Prostate gland (tissue), 2 donors: ENCODE results near the gene FGGY. TPM values are rescaled to one million over a fixed set of nuclear protein-coding genes. Genes with fewer than 3 reads are reported as not detected.

Source experiments
- DNase-seq: peaks from one replicate; pipeline ENCODE4 v3.0.0-alpha.2; 2019; ENCODE audit warnings: low spot score
- H3K27ac ChIP-seq, 2 donors: fragments of 200-600 bp; sonication (generic); 2 replicates each; pipeline ENCODE4 v1.5.1; 2017 to 2019
- H3K27me3 ChIP-seq: fragments of 200-600 bp; sonication (generic); replicated peaks from 2 replicates; pipeline ENCODE4 v1.5.1; 2019; ENCODE audit not compliant: insufficient read depth
- H3K36me3 ChIP-seq, 2 donors: fragments of 200-600 bp; sonication (generic); 1 replicate in 1 of 2; 2 replicates in 1 of 2; pipeline versions ENCODE4 v1.5.1 to v1.8.1; 2017 to 2019
- H3K4me1 ChIP-seq: fragments of 200-600 bp; sonication (generic); replicated peaks from 2 replicates; pipeline ENCODE4 v1.5.1; 2019
- H3K4me3 ChIP-seq, 2 donors: fragments of 200-600 bp; sonication (generic); 2 replicates each; pipeline ENCODE4 v1.5.1; 2017 to 2019
- H3K9me3 ChIP-seq: fragments of 200-600 bp; sonication (generic); 2 replicates; pipeline ENCODE4 v1.5.1; 2017
- CTCF ChIP-seq, 4 experiments: fragments of 200-600 bp in 2 of 4; fragments of 450-650 bp in 2 of 4; sonication (generic) in 2 of 4; IDR thresholded peaks; 1 replicate in 3 of 4; 2 replicates in 1 of 4; pipeline ENCODE4 v1.5.1; 2016 to 2019; ENCODE audit warnings: antibody characterized with exemption in 4 of 4, mild to moderate bottlenecking in 2 of 4, moderate library complexity in 2 of 4
- POLR2A ChIP-seq: fragments of 450-650 bp; IDR thresholded peaks from one replicate; pipeline ENCODE4 v1.6.1; 2016; ENCODE audit warnings: antibody characterized with exemption, mild to moderate bottlenecking
- POLR2AphosphoS5 ChIP-seq: sonication (generic); formaldehyde crosslinking; IDR thresholded peaks from one replicate; pipeline ENCODE4 v1.6.1; 2017; ENCODE audit warnings: antibody characterized with exemption
- WGBS: methylation state at CpG from one replicate; pipeline ENCODE4 v1.1.5; 2018; 5-methylcytosine and 5-hydroxymethylcytosine counted together
- intact Hi-C: fragments of 100-400 bp; cut with DNase I; formaldehyde crosslinking; loops from one replicate; pipeline ENCODE4 v1.14.2; 2022
- total RNA-seq, 2 donors: library from RNA; depleted of rRNA; stranded (reverse); fragments of >200 nt; gene quantifications; one replicate each; pipeline ENCODE4 v1.1.0, GENCODE V29; 2016

FGGY gene
- total RNA-seq, 2 donors from 2014 or later: 28.6 to 32.2 TPM

- TF ChIP-seq POLR2AphosphoS5: no peak
- Histone ChIP-seq H3K27me3 (no peaks in the 10 kb centered on the region), H3K27ac (no peak overlapping the region), H3K4me3 (no peak overlapping the region), H3K9me3 (no peaks in the 10 kb centered on the region), H3K4me1 (no peaks in the 10 kb centered on the region), H3K36me3 (no peaks in the 10 kb centered on the region)
- DNase-seq: no peak
- intact Hi-C loops: no loop called here
Measured at GRCh38 chr1:59415881-59416280, 119.0 kb downstream of the FGGY start.

GRCh38 chr1:59417406-59417805 lies 120.5 kb downstream of the FGGY start:
- no peak for TF ChIP-seq POLR2AphosphoS5
- TF ChIP-seq CTCF (IDR thresholded peaks at IDR 0.05): no peak
- no peak for TF ChIP-seq POLR2A
- no peaks in the 10 kb centered on the region for H3K27me3 ChIP-seq
- no peak for DNase-seq
- intact Hi-C loops: no loop called here
- no peak overlapping the region for H3K4me3 ChIP-seq
- H3K9me3 ChIP-seq: no peaks in the 10 kb centered on the region
- H3K27ac ChIP-seq: no peak overlapping the region
- no peaks in the 10 kb centered on the region for H3K36me3 ChIP-seq
- peaks cover under 1% of the 10 kb centered on the region for H3K4me1 ChIP-seq

- TF ChIP-seq POLR2A (no peak), CTCF (IDR thresholded peaks at IDR 0.05) (no peak), POLR2AphosphoS5 (no peak)
- 73% methylated on average over 6 of the region's 6 CpGs for WGBS
- no peak overlapping the region for H3K27ac ChIP-seq
- intact Hi-C loops: no loop called here
- no peaks in the 10 kb centered on the region for H3K27me3 ChIP-seq
- H3K4me3 ChIP-seq: no peak overlapping the region
- peaks cover 4% of the 10 kb centered on the region for H3K4me1 ChIP-seq
- H3K36me3 ChIP-seq: no peaks in the 10 kb centered on the region
- H3K9me3 ChIP-seq: no peaks in the 10 kb centered on the region
- no peak for DNase-seq
Measured at GRCh38 chr1:59418363-59419144, 121.7 kb downstream of the FGGY start.

- H3K36me3 ChIP-seq: no peaks in the 10 kb centered on the region
- H3K9me3 ChIP-seq: no peaks in the 10 kb centered on the region
- intact Hi-C loops: no loop called here
- 83% methylated on average over 6 of the region's 6 CpGs for WGBS
- no peak overlapping the region for H3K27ac ChIP-seq
- peaks cover 4% of the 10 kb centered on the region for H3K4me1 ChIP-seq
- H3K27me3 ChIP-seq: no peaks in the 10 kb centered on the region
- DNase-seq: no peak
- TF ChIP-seq CTCF (IDR thresholded peaks at IDR 0.05) (no peak), POLR2A (no peak), POLR2AphosphoS5 (no peak)
- no peak overlapping the region for H3K4me3 ChIP-seq
Measured at GRCh38 chr1:59419361-59420140, 122.7 kb downstream of the FGGY start.

GRCh38 chr1:59421232-59421920 lies 124.5 kb downstream of the FGGY start:
- TF ChIP-seq POLR2A: no peak
- no peak for TF ChIP-seq CTCF (IDR thresholded peaks at IDR 0.05)
- no peak for TF ChIP-seq POLR2AphosphoS5
- H3K27me3 ChIP-seq: no peaks in the 10 kb centered on the region
- 38% methylated on average over 1 of the region's 1 CpG for WGBS
- intact Hi-C loops: no loop called here
- H3K4me3 ChIP-seq: no peak overlapping the region
- no peaks in the 10 kb centered on the region for H3K9me3 ChIP-seq
- no peaks in the 10 kb centered on the region for H3K36me3 ChIP-seq
- H3K4me1 ChIP-seq: peaks cover 4% of the 10 kb centered on the region
- DNase-seq: no peak
- no peak overlapping the region for H3K27ac ChIP-seq
